TTC549 (cell line): Measurements from ENCODE around the gene PRKD1.

Experiments
- FAIRE-seq: peaks from 2 replicates; lab custom pipeline; 2012; peaks lifted over from hg19 to GRCh38; lab: Jason Lieb, UNC

The PRKD1 gene

GRCh38 chr14:29927376-29928116, at the start of gene PRKD1:
TSS of gene PRKD1 (minus strand) at chr14:29927847.
- no peak for FAIRE-seq

- no peak for FAIRE-seq
Measured at GRCh38 chr14:29971101-29971500, 43.5 kb upstream of the PRKD1 start.

GRCh38 chr14:29955087-29955486, 27.4 kb upstream of the PRKD1 start:
- no peak for FAIRE-seq

GRCh38 chr14:29953501-29953900, 25.9 kb upstream of the PRKD1 start:
- FAIRE-seq = no peak

DNA sequence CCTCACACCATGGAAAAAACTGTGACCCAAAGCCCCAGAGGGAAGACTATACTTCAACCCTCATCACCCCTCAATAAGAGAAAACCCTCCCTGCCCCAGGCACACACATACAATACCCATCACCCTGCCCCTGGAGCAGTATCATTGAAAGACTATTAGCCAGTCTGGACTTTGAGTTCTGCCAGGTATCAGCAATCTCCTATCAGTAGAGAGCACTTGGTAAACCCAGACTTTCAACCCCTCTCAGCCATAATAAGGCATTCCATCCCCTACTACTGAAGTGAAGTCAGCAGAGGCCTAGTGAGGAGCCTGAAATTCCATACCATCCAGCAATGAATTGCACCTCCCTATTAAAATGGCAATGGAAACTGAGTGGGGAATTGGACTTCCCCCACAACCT, 16.4 kb upstream of the PRKD1 start:
- no peak for FAIRE-seq

GRCh38 chr14:29941401-29941800, 13.8 kb upstream of the PRKD1 start:
- FAIRE-seq = no peak

- no peak for FAIRE-seq
Measured at GRCh38 chr14:29940482-29940881, 12.8 kb upstream of the PRKD1 start.

DNA sequence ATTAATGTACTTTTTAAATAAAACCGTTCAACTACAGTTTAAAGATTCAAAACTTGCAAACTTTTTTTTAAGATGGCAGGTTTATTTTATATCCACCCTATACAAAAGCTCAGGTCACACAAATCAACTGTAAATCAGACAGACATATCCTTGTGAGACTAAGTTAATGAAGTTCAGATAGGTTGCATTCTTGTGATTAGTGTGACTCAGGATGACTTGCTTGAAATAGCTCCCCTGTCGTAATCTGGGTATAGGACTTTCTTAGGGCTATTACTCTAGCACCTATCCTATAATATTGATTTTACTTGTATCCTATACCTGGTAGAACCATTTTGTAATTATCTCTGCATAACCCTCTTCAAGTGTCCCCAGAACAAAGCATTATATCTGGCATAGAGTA, 9.5 kb upstream of the PRKD1 start:
- no peak for FAIRE-seq

DNA sequence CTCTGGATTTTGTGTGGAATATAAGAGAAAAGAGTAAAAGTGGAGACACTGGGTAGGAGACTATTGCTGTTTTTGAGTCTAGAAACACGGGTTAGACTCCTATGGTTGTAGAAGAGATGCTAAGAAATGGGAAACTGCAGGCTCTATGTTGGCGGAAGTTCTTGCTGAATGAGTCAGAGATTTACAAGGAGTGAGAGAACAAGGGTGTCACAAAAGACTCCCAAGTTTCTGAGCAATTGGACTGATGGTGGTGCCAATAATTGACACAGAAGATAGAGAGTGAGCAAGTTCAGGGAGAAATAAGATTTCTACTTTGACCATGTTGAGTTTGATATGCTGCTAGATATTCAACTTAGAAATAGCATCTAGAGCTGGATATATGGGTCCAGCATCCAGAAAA, 2.6 kb upstream of the PRKD1 start:
- no peak for FAIRE-seq

DNA sequence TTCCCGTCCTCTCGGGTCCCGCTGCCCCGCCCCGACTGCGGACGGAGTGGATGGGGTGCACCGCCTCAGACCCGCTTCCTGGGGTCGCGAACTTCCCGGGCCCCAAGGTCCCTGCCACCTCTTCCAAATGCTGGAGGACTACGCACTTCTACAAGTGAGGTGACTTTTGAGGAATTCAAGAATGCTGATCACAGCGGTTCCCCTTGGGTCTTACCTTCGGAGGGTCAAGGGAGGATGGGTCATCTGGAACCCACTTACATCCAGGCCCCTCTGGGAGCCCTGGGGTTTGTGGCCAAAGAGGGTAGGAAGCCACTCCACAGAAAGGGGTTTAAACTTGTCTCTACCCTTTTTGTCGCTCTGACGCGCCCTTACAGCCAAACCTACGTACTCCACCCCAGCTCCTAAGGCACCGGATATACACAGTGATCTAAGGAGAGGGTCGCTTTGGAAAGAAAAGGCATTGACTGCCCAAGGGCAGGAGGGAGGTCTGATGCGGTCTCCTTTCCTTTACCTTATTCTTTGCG, 532 bp upstream of the PRKD1 start:
- FAIRE-seq = no peak

DNA sequence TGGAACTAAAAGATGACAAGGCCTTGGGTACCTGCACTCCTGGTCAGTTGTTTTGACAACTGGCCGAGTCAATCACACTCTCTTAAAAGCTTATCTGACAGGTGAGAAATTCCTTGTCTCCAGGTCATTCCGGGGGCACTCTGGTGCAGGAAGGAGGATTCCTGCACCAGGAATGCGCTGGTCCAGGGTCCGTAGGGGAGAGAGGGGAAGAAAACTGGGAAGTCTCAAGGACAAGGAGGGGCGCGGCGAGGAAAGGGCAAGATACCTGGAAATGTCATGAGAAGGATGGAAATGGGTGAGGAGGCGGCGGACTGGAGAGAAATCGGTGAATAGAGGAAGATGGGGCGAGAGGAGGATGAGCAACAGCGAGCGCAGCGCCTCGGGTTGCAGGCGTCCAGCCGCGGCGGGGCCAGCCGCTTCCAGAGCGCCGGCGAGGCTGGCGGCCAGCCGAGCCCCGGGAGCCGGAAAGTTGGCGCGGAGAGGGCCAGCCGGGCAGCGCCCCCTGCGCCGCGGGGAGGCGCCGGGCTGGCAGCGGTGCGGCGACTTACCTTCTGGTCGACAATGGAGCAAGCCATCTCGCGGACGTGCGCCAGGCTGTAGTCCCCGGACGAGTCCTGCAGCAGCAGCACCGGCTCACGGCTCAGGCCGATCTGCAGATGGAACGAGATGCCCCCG, 809 bp downstream of the PRKD1 start:
- no peak for FAIRE-seq

DNA sequence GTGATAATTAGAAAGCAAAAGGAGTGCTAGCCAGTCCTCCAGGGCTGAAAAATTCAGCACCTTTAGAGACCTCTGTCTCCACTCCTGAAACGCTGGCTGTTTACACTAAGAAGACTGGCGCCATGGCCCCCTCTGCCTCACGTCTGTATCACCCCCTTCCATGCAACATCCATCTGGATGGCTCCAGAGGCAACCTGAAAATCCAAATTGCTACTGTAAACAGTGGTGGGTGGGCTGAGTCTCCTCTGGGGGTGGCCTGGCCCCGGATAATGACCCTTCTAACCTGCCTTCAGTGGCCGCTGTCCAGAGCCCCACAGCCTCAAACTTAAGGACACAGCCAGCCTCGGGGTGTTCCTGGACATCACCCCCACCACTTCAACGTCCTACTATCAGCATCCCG, 1.4 kb downstream of the PRKD1 start:
- FAIRE-seq = no peak

- no peak for FAIRE-seq
Measured at GRCh38 chr14:29925736-29926135, 1.9 kb downstream of the PRKD1 start.

- FAIRE-seq = no peak
Measured at GRCh38 chr14:29925101-29925722, 2.4 kb downstream of the PRKD1 start.

DNA sequence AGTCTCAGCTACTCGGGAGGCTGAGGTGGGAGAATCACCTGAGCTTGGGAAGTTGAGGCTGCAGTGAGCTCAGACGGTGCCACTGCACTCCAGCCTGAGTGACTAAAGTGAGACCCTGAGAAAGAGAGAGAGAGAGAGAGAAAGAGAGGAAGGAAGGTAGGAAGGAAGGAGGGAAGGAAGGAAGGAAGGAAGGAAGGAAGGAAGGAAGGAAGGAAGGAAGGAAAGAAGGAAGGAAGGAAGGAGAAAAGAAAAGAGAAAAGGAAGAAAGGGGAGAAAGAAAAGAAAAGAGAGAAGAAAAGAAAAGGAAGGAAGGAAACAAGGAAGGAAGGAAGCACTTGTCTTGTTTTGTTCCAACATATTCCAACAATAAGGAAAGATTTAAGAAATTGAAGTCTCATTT, 7.8 kb downstream of the PRKD1 start:
- no peak for FAIRE-seq

- FAIRE-seq = no peak
Measured at GRCh38 chr14:29918981-29919380, 8.7 kb downstream of the PRKD1 start.

GRCh38 chr14:29913566-29913965, 14.1 kb downstream of the PRKD1 start:
- FAIRE-seq = no peak

- no peak for FAIRE-seq
Measured at GRCh38 chr14:29911810-29912209, 15.8 kb downstream of the PRKD1 start.

DNA sequence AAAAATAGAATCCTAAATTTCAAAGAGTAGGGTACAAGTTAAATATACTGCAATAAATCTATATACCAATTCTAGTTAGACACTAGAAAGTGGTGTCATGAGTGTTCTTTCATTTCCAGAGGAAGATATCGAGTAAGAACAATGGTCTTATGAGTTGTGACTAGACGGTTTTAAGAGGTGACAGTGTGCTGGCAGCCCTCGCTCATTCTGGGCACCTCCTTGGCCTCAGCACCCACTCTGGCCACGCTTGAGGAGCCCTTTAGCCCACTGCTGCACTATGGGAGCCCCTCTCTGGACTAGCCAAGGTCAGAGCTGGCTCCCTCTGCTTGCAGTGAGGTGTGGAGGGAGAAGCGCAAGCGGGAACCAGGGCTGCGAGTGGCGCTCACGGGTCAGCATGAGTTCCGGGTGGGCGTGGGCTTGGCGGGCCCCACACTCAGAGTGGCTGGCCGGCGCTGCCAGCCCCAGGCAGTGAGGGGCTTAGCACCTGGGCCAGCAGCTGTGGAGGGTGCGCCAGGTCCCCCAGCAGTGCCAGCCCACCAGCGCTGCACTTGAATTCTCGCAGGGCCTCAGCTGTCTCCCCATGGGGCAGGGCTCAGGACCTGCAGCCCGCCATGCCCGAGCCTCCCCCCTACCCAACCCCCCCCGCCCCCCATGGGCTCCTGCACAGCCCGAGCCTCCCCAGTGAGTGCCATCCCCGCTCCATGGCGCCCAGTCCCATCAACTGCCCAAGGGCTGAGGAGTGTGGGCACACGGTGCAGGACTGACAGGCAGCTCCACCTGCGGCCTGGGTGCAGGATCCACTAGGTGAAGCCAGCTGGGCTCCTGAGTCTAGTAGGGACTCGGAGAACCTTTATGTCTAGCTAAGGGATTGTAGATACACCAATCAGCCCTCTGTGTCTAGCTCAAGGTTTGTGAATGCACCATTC, 18.7 kb downstream of the PRKD1 start:
- no peak for FAIRE-seq

GRCh38 chr14:29906256-29906870, 21.3 kb downstream of the PRKD1 start:
- FAIRE-seq = no peak

DNA sequence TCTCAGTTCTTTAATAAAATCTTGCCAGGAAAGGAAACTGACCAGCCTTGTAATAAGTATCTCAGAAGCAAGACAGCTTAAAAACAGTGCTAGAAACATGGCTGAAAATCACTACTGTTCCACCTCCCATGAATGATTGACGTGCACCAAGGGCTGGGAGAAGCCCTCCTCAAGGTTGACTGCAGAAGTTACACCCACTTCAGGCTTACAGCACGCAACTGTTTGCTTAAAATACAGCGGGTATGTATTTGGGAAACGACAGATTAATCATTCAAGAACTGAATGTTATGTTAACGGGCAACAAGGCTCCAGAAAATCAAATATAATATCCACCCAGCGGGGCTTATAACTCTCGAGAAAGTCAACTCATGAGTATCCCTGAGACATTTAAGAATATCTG, 22.1 kb downstream of the PRKD1 start:
- FAIRE-seq = no peak
